GM23248 (cell line): ENCODE measurements around the gene RNF150. TPM values are rescaled to one million over a fixed set of nuclear protein-coding genes. Genes with fewer than 3 reads are reported as not detected.

Experiments
- DNase-seq: peaks from one replicate; pipeline ENCODE4 v3.0.0-alpha.2; 2015
- H2AFZ ChIP-seq: fragments of 200-600 bp; sonication (generic); 2 replicates; pipeline ENCODE4 v1.6.1; 2016; ENCODE audit warnings: antibody characterized with exemption
- H3F3A ChIP-seq: fragments of 200-600 bp; sonication (generic); 2 replicates; pipeline ENCODE4 v1.6.1; 2016; ENCODE audit warnings: mild to moderate bottlenecking, antibody characterized with exemption, mixed run types; ENCODE audit not compliant: insufficient read depth
- H3K27ac ChIP-seq: fragments of 200-600 bp; sonication (generic); 2 replicates; pipeline ENCODE4 v1.5.1; 2016; ENCODE audit warnings: mild to moderate bottlenecking
- H3K27me3 ChIP-seq: fragments of 200-600 bp; sonication (generic); replicated peaks from 2 replicates; pipeline ENCODE4 v1.6.1; 2016; ENCODE audit warnings: mild to moderate bottlenecking; ENCODE audit not compliant: insufficient read depth
- H3K36me3 ChIP-seq: fragments of 200-600 bp; sonication (generic); 2 replicates; pipeline ENCODE4 v1.6.1; 2016; ENCODE audit warnings: low read depth, mild to moderate bottlenecking
- H3K4me1 ChIP-seq: fragments of 200-600 bp; sonication (generic); 2 replicates; pipeline ENCODE4 v1.6.1; 2016; ENCODE audit warnings: mild to moderate bottlenecking; ENCODE audit not compliant: insufficient read depth
- H3K4me2 ChIP-seq: fragments of 200-600 bp; sonication (generic); one replicate; pipeline ENCODE4 v1.6.1; 2016; ENCODE audit warnings: mild to moderate bottlenecking; ENCODE audit not compliant: unreplicated experiment
- H3K4me3 ChIP-seq: fragments of 200-600 bp; sonication (generic); 2 replicates; pipeline ENCODE4 v1.5.1; 2016; ENCODE audit warnings: mild to moderate bottlenecking
- H3K79me2 ChIP-seq: fragments of 200-600 bp; sonication (generic); 2 replicates; pipeline ENCODE4 v1.6.1; 2016; ENCODE audit warnings: mild to moderate bottlenecking; ENCODE audit not compliant: insufficient read depth
- H3K9ac ChIP-seq: fragments of 200-600 bp; sonication (generic); 2 replicates; pipeline ENCODE4 v1.6.1; 2016; ENCODE audit warnings: mild to moderate bottlenecking
- H3K9me2 ChIP-seq: fragments of 200-600 bp; sonication (generic); 2 replicates; pipeline ENCODE4 v1.6.1; 2016; ENCODE audit warnings: mixed run types, mild to moderate bottlenecking, moderate library complexity; ENCODE audit not compliant: insufficient read depth
- H3K9me3 ChIP-seq: fragments of 200-600 bp; sonication (generic); one replicate; pipeline ENCODE4 v1.6.1; 2017; ENCODE audit warnings: low read depth
- H4K20me1 ChIP-seq: fragments of 200-600 bp; sonication (generic); 2 replicates; pipeline ENCODE4 v1.6.0; 2016; ENCODE audit not compliant: insufficient read depth
- EZH2 ChIP-seq: fragments of 200-600 bp; sonication (generic); IDR thresholded peaks from 2 replicates; pipeline ENCODE4 v1.6.1; 2018; ENCODE audit warnings: antibody characterized with exemption, mild to moderate bottlenecking; ENCODE audit not compliant: insufficient read depth, poor library complexity, severe bottlenecking
- EZH2phosphoT487 ChIP-seq: fragments of 200-600 bp; sonication (generic); IDR thresholded peaks from 2 replicates; pipeline ENCODE4 v1.6.1; 2018; ENCODE audit warnings: antibody characterized with exemption, moderate library complexity, mild to moderate bottlenecking, low read depth; ENCODE audit not compliant: insufficient read depth
- WGBS, 2 experiments: methylation state at CpG; one replicate each; pipeline ENCODE4 v1.1.6; 2015 to 2017; ENCODE audit warnings: low lambda C conversion rate in 2 of 2, low coverage in 1 of 2; ENCODE audit errors: missing lambda C conversion rate in 2 of 2; 5-methylcytosine and 5-hydroxymethylcytosine counted together
- in situ Hi-C: fragments of 300-500 bp; cut with MboI; formaldehyde crosslinking; loops from 2 replicates; pipeline ENCODE4 v1.15.0; 2020
- polyA plus RNA-seq: library from polyadenylated mRNA; unstranded; fragments of >200 nt; fragmentation: Nextera tagmentation; extraction: Ambion mirVana; gene quantifications from 2 replicates; pipeline ENCODE4 v1.2.1, GENCODE V29; 2016
- total RNA-seq: library from RNA; depleted of rRNA; stranded (reverse); fragments of >200 nt; shearing (Covaris generic); gene quantifications from 2 replicates; pipeline ENCODE4 v1.2.3, GENCODE V29; 2014

RNF150 gene
- total and polyA plus RNA-seq, 2 experiments from 2014 or later, result 4.8 to 10.5 TPM

- Histone ChIP-seq H3F3A (peaks cover 16% of the 10 kb centered on the region; the same call in 1 of the 2 replicates), H3K36me3 (no peaks in the 10 kb centered on the region), H3K4me2 (peak overlapping the region; percentile 84), H3K27ac (no peak overlapping the region), H4K20me1 (0 out of 2 replicates have a peak, but pooled peaks cover 4% of the 10 kb centered on the region), H3K4me1 (peaks cover 24% of the 10 kb centered on the region), H3K9me2 (no peaks in the 10 kb centered on the region), H3K27me3 (no peaks in the 10 kb centered on the region), H3K9ac (0 out of 2 replicates have a peak overlapping the region, but pooled peaks have one; percentile 11), H3K4me3 (peak overlapping the region; percentile 96), H3K79me2 (peaks cover 53% of the 10 kb centered on the region), H2AFZ (no peak overlapping the region), H3K9me3 (no peaks in the 10 kb centered on the region)
- 83 to 94% methylated on average over 6 of the region's 6 CpGs for WGBS, 2 experiments
- DNase-seq, result peak; percentile 17
- TF ChIP-seq EZH2phosphoT487 (no peak), EZH2 (no peak)
- in situ Hi-C loops, result loop anchor here (5.0 to 25.0 kb wide), 2 partner anchors 269 to 769 kb away; partner anchors contain the start of gene SCOC
These were observed 2.2 kb downstream of the RNF150 start for GRCh38 chr4:141130947-141131605.

- no peak overlapping the region for H3K9ac ChIP-seq
- H3K4me1 ChIP-seq, result peaks cover 19% of the 10 kb centered on the region
- TF ChIP-seq EZH2 (no peak), EZH2phosphoT487 (no peak)
- peaks cover 11% of the 10 kb centered on the region; the same call in 1 of the 2 replicates for H3F3A ChIP-seq
- H4K20me1 ChIP-seq, result 0 out of 2 replicates have a peak, but pooled peaks cover 4% of the 10 kb centered on the region
- H3K9me2 ChIP-seq, result no peaks in the 10 kb centered on the region
- no peak overlapping the region for H3K4me3 ChIP-seq
- H3K4me2 ChIP-seq, result peak overlapping the region; percentile 7
- in situ Hi-C loops, result loop anchor here (25.0 kb wide), 1 partner anchor 766 kb away; the partner anchor contains the start of gene SCOC
- H3K27me3 ChIP-seq, result no peaks in the 10 kb centered on the region
- WGBS, 2 experiments, result 10 to 18% methylated on average over 3 of the region's 3 CpGs
- no peak overlapping the region for H3K27ac ChIP-seq
- peaks cover 63% of the 10 kb centered on the region for H3K79me2 ChIP-seq
- peak; percentile 37 for DNase-seq
- no peaks in the 10 kb centered on the region for H3K36me3 ChIP-seq
- peak overlapping the region; percentile 15; the same call in 1 of the 2 replicates for H2AFZ ChIP-seq
- no peaks in the 10 kb centered on the region for H3K9me3 ChIP-seq
These were observed 5.4 kb downstream of the RNF150 start for GRCh38 chr4:141127884-141128283.

GRCh38 chr4:141126769-141127168 is 6.5 kb downstream of the RNF150 start:
- Histone ChIP-seq H3K4me2 (no peak overlapping the region), H3K9me2 (no peaks in the 10 kb centered on the region), H3K27ac (no peak overlapping the region), H3K9me3 (no peaks in the 10 kb centered on the region), H3K79me2 (peaks cover 62% of the 10 kb centered on the region), H3K9ac (no peak overlapping the region), H2AFZ (no peak overlapping the region), H3K27me3 (no peaks in the 10 kb centered on the region), H3K36me3 (no peaks in the 10 kb centered on the region), H3K4me1 (peaks cover 19% of the 10 kb centered on the region), H3K4me3 (no peak overlapping the region), H4K20me1 (0 out of 2 replicates have a peak, but pooled peaks cover 4% of the 10 kb centered on the region), H3F3A (peaks cover 11% of the 10 kb centered on the region; the same call in 1 of the 2 replicates)
- DNase-seq, result peak; percentile 38
- TF ChIP-seq EZH2phosphoT487 (no peak), EZH2 (no peak)
- in situ Hi-C loops, result loop anchor here (25.0 kb wide), 1 partner anchor 764 kb away; the partner anchor contains the start of gene SCOC
- WGBS, 2 experiments, result 77 to 82% methylated on average over 4 of the region's 4 CpGs

GRCh38 chr4:141124224-141124623 is 9.0 kb downstream of the RNF150 start:
- Histone ChIP-seq H3K27me3 (no peaks in the 10 kb centered on the region), H3K79me2 (peaks cover 39% of the 10 kb centered on the region)

More at GRCh38 chr4:141124224-141124623, 9.0 kb downstream of the RNF150 start:
- Histone ChIP-seq H4K20me1 (0 out of 2 replicates have a peak, but pooled peaks cover 4% of the 10 kb centered on the region), H3K4me1 (peaks cover 5% of the 10 kb centered on the region; the same call in 1 of the 2 replicates), H3K9ac (no peak overlapping the region), H3K9me2 (no peaks in the 10 kb centered on the region), H3K9me3 (no peaks in the 10 kb centered on the region), H3K4me2 (no peak overlapping the region), H3K4me3 (no peak overlapping the region), H3K27ac (no peak overlapping the region), H3K36me3 (no peaks in the 10 kb centered on the region), H2AFZ (no peak overlapping the region), H3F3A (no peaks in the 10 kb centered on the region)
- in situ Hi-C loops, result no loop called here
- WGBS, 2 experiments, result 94 to 100% methylated on average over 1 of the region's 1 CpG
- no peak for DNase-seq
- TF ChIP-seq EZH2, result no peak
- no peak for TF ChIP-seq EZH2phosphoT487
